Vagina (tissue), 2 donors: Measurements from ENCODE around the gene NOM1.

Experiments used
- CTCF ChIP-seq, 3 experiments: fragments of 450-650 bp in 2 of 3; fragments of 200-600 bp in 1 of 3; sonication (generic) in 1 of 3; IDR thresholded peaks; one replicate each; pipeline ENCODE4 v1.5.1; 2017 to 2019; ENCODE audit warnings: antibody characterized with exemption in 3 of 3, mild to moderate bottlenecking in 2 of 3, moderate library complexity in 2 of 3
- POLR2A ChIP-seq, 2 donors: fragments of 450-650 bp; IDR thresholded peaks; one replicate each; pipeline ENCODE4 v1.6.1; 2017; ENCODE audit warnings: antibody characterized with exemption in 2 of 2, mild to moderate bottlenecking in 2 of 2, moderate library complexity in 2 of 2

GRCh38 chr7:157014635-157015555, 65.4 kb downstream of the NOM1 start:
- no peak for TF ChIP-seq CTCF (IDR thresholded peaks at IDR 0.05)
- TF ChIP-seq POLR2A (IDR thresholded peaks at IDR 0.05): no peak
